Gastrocnemius medialis (tissue), 4 donors: ENCODE results near the gene SETD5. TPM values are rescaled to one million over a fixed set of nuclear protein-coding genes. Genes with fewer than 3 reads are reported as not detected.

ENCODE experiments used
- ATAC-seq, 2 donors: fragments of 150-250 bp; one replicate each; pipeline ENCODE4 v1.9.1; 2016
- DNase-seq, 2 donors: peaks; one replicate each; pipeline ENCODE4 v3.0.0-alpha.2; 2019
- H3K27ac ChIP-seq, 4 donors: fragments of 200-600 bp; sonication (generic); 1 replicate in 1 of 4; 2 replicates in 3 of 4; pipeline ENCODE4 v1.5.1; 2016 to 2018; ENCODE audit warnings: mild to moderate bottlenecking in 2 of 4, moderate library complexity in 1 of 4
- H3K27me3 ChIP-seq, 3 donors: fragments of 200-600 bp; sonication (generic) in 2 of 3; 1 replicate in 1 of 3; 2 replicates in 2 of 3; pipeline versions ENCODE4 v1.5.1 to v1.6.0; 2016 to 2019; ENCODE audit warnings: mild to moderate bottlenecking in 1 of 3, moderate library complexity in 1 of 3
- H3K36me3 ChIP-seq, 2 donors: fragments of 200-600 bp; sonication (generic) in 1 of 2; one replicate each; pipeline ENCODE4 v1.5.1; 2017 to 2018
- H3K4me1 ChIP-seq, 2 donors: fragments of 200-600 bp; sonication (generic) in 1 of 2; one replicate each; pipeline ENCODE4 v1.5.1; 2016 to 2017; ENCODE audit warnings: mild to moderate bottlenecking in 2 of 2
- H3K4me3 ChIP-seq, 4 donors: fragments of 200-600 bp; sonication (generic) in 3 of 4; 1 replicate in 1 of 4; 2 replicates in 3 of 4; pipeline ENCODE4 v1.5.1; 2016 to 2019; ENCODE audit warnings: mild to moderate bottlenecking in 2 of 4
- H3K9me3 ChIP-seq, 3 donors: fragments of 200-600 bp; sonication (generic) in 2 of 3; 1 replicate in 1 of 3; 2 replicates in 2 of 3; pipeline ENCODE4 v1.5.1; 2016 to 2019
- POLR2A ChIP-seq, 2 donors: fragments of 450-650 bp; IDR thresholded peaks; one replicate each; pipeline ENCODE4 v1.6.1; 2017; ENCODE audit warnings: antibody characterized with exemption in 2 of 2, mild to moderate bottlenecking in 2 of 2, moderate library complexity in 2 of 2
- in situ Hi-C, 4 donors: fragments of 200-750 bp; cut with MboI; loops; one replicate each; pipeline versions ENCODE4 v1.15.0 to v1.8.0; 2017; ENCODE audit warnings: low sequenced_read_pairs in 4 of 4
- intact Hi-C: fragments of 100-400 bp; cut with DNase I; formaldehyde crosslinking; loops from one replicate; pipeline ENCODE4 v1.15.1; 2023; ENCODE audit warnings: low total_unique reads
- total RNA-seq, 4 donors: library from RNA; depleted of rRNA; stranded (reverse); fragments of >200 nt; gene quantifications; one replicate each; pipeline versions ENCODE4 v1.1.0 to v1.2.3, GENCODE V29; 2016
- TF ChIP-seq, protein P1 (sequence below), 5 experiments: fragments of 450-650 bp in 3 of 5; fragments of 200-600 bp in 2 of 5; sonication (generic) in 2 of 5; IDR thresholded peaks in 4 of 5; conservative IDR thresholded peaks in 1 of 5; 1 replicate in 4 of 5; 2 replicates in 1 of 5; pipeline ENCODE4 v1.5.1; 2016 to 2019; ENCODE audit warnings: antibody characterized with exemption in 5 of 5, mild to moderate bottlenecking in 3 of 5, moderate library complexity in 3 of 5

Gene SETD5
- total RNA-seq, 4 donors from 2014 or later = 28.9 to 43.3 (median 41.0) TPM

DNA sequence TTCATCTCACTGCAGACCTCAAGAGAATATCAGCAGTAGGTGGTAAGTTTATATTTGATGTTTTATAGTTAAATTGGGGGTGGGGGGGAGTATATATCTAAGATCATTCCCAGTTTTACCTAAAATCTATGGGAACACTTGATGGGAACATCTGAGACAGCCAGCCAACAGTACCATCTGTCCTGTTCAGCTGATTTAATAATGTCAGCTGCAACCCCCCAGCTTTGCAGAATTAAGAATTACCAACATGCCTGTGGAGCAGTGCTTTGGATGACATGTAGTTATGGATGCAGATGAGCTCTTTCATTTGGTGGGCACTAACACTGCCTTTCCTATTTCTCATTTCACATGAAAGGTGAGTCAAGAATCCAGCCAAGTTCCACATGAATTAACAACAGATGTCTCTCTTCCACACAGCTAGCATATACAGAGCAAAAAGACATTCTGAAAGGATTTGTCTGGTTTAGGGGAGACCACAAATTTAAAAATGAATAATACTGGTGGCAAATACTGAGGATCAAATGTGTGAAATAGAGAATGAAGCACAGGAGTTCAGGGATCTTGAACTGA is 76.2 kb downstream of the SETD5 start:
- Histone ChIP-seq H3K4me1 (no peaks in the 10 kb centered on the region), H3K9me3 (no peaks in the 10 kb centered on the region), H3K27me3 (no peaks in the 10 kb centered on the region), H3K4me3 (no peak overlapping the region), H3K27ac (no peak overlapping the region), H3K36me3 (peaks cover 7 to 96% of the 10 kb centered on the region in 2 donors)
- TF ChIP-seq, protein P1, sequence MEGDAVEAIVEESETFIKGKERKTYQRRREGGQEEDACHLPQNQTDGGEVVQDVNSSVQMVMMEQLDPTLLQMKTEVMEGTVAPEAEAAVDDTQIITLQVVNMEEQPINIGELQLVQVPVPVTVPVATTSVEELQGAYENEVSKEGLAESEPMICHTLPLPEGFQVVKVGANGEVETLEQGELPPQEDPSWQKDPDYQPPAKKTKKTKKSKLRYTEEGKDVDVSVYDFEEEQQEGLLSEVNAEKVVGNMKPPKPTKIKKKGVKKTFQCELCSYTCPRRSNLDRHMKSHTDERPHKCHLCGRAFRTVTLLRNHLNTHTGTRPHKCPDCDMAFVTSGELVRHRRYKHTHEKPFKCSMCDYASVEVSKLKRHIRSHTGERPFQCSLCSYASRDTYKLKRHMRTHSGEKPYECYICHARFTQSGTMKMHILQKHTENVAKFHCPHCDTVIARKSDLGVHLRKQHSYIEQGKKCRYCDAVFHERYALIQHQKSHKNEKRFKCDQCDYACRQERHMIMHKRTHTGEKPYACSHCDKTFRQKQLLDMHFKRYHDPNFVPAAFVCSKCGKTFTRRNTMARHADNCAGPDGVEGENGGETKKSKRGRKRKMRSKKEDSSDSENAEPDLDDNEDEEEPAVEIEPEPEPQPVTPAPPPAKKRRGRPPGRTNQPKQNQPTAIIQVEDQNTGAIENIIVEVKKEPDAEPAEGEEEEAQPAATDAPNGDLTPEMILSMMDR (IDR thresholded peaks at IDR 0.05 in 4 of 5, conservative IDR thresholded peaks at IDR 0.05 in 1 of 5) = no peak
- no peak for TF ChIP-seq POLR2A (IDR thresholded peaks at IDR 0.05)
- intact Hi-C loops = loop anchor here (5.0 kb wide), 1 partner anchor 46 kb away; no protein-coding TSS in a partner anchor
- no peak for DNase-seq
- no peak for ATAC-seq
- in situ Hi-C loops = loop anchor here in 2 of 4 donors (25.0 kb wide), 1 partner anchor 111 kb away; the partner anchor contains the start of gene THUMPD3 (in 2 of the 2)

GRCh38 chr3:9474482-9474881 is 77.1 kb downstream of the SETD5 start:
- Histone ChIP-seq H3K27ac (no peak overlapping the region), H3K27me3 (no peaks in the 10 kb centered on the region), H3K4me1 (no peaks in the 10 kb centered on the region), H3K36me3 (peaks cover 7 to 93% of the 10 kb centered on the region in 2 donors), H3K4me3 (no peak overlapping the region), H3K9me3 (no peaks in the 10 kb centered on the region)
- no peak for DNase-seq
- TF ChIP-seq, protein P1 (IDR thresholded peaks at IDR 0.05 in 4 of 5, conservative IDR thresholded peaks at IDR 0.05 in 1 of 5) = no peak
- no peak for TF ChIP-seq POLR2A (IDR thresholded peaks at IDR 0.05)
- intact Hi-C loops (loop anchor here (5.0 kb wide), 1 partner anchor 47 kb away; no protein-coding TSS in a partner anchor), in situ Hi-C loops (loop anchor here in 2 of 4 donors (25.0 kb wide), 1 partner anchor 112 kb away; the partner anchor contains the start of gene THUMPD3 (in 2 of the 2))
- ATAC-seq = no peak

DNA sequence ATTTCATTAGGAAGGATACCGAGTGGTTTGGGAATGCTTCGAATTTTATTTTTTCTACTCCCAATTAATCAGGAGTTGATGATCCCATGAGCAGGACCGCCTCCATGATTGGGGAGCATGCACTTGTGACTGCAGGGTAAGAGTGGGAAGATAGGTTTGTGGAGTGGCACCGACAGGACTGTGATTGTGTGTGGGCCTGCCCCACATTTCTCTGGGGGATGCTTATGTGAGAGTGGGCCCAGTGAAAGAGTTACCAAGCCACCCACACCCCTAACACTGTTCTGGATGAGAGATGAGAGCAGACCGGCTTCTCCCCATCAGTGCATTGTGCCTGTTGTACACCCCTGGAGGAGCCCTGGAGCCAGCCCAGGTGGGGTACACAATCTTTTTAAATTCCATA is 79.5 kb downstream of the SETD5 start:
- in situ Hi-C loops (no loop called here), intact Hi-C loops (no loop called here)
- TF ChIP-seq POLR2A (IDR thresholded peaks at IDR 0.05) = no peak
- TF ChIP-seq, protein P1 (IDR thresholded peaks at IDR 0.05 in 4 of 5, conservative IDR thresholded peaks at IDR 0.05 in 1 of 5) = no peak
- ATAC-seq = no peak
- peaks cover 7 to 90% of the 10 kb centered on the region in 2 donors for H3K36me3 ChIP-seq
- no peak overlapping the region for H3K4me3 ChIP-seq
- no peak overlapping the region for H3K27ac ChIP-seq
- no peak for DNase-seq
- no peaks in the 10 kb centered on the region for H3K27me3 ChIP-seq
- no peaks in the 10 kb centered on the region for H3K9me3 ChIP-seq
- H3K4me1 ChIP-seq = no peaks in the 10 kb centered on the region

GRCh38 chr3:9480265-9480664 is 82.8 kb downstream of the SETD5 start:
- DNase-seq (no peak), ATAC-seq (no peak)
- Histone ChIP-seq H3K27ac (no peak overlapping the region), H3K4me1 (no peaks in the 10 kb centered on the region), H3K27me3 (no peaks in the 10 kb centered on the region), H3K4me3 (no peak overlapping the region), H3K36me3 (peaks cover 7 to 67% of the 10 kb centered on the region in 2 donors), H3K9me3 (no peaks in the 10 kb centered on the region)
- in situ Hi-C loops = no loop called here
- intact Hi-C loops = no loop called here
- TF ChIP-seq, protein P1 (IDR thresholded peaks at IDR 0.05 in 4 of 5, conservative IDR thresholded peaks at IDR 0.05 in 1 of 5) = no peak
- TF ChIP-seq POLR2A (IDR thresholded peaks at IDR 0.05) = no peak
